ENCODE data around the gene TOX3.

TOX3 gene

DNA sequence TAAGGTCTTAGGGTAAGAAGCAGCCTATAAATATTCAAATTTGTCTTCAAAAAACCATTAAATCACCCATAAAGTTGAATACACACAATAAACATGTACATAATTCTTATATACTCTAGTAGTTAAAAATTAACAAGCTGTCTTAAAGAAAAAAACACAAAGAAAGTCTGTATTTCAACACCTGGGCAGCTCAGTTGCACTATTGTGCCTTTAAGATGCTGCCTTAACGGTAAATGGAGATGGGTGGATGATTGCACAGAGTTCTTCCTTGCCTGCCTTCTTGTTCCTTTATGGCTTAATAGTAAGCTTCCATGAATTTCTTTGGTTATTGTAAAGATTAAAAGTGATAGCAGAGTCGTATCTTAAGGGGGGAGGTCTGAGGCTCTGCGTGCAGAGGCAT, 105.1 kb downstream of the TOX3 start:
- no peak for DNase-seq

DNA sequence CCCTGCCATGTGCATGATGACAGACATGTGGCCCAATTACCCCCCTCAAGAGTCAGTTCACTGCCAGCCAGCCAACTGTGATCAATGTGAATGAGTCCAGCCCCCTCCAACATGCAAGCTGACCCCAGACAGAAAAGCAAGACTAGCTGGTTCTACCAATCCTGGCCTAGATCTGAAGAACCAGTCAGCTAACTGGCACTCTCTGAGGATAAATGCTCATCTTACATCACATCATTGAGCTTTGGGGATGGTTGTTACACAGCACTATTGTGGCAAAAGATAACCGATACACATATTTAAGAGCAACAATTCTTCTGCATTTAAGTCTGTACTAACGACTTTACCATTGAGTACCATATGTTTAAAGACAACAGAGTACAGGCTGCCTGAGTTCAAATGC, 106.7 kb downstream of the TOX3 start:
- no peak for DNase-seq

- no peak for DNase-seq
These were observed 107.2 kb downstream of the TOX3 start for GRCh38 chr16:52439750-52440149.

GRCh38 chr16:52439171-52439701, 107.7 kb downstream of the TOX3 start:
- DNase-seq: no peak

DNA sequence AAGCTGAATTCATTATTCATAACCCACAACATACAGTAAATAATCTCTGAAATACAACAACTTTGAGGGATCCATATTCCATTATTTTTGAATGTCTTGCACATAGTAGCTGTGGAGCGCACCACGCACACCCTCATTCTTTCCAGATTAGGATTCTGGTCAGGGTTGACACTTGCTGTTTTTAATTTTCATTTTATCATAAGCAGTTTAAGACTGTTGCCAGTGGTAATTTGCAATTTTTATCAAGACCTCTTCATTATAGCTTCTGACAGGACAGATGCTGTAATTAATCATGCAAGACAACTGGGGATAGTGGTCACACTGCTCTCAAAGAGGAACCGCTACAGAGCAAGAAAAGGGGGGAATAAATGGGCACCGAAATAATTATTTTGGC, 109.7 kb downstream of the TOX3 start:
- DNase-seq: no peak

DNA sequence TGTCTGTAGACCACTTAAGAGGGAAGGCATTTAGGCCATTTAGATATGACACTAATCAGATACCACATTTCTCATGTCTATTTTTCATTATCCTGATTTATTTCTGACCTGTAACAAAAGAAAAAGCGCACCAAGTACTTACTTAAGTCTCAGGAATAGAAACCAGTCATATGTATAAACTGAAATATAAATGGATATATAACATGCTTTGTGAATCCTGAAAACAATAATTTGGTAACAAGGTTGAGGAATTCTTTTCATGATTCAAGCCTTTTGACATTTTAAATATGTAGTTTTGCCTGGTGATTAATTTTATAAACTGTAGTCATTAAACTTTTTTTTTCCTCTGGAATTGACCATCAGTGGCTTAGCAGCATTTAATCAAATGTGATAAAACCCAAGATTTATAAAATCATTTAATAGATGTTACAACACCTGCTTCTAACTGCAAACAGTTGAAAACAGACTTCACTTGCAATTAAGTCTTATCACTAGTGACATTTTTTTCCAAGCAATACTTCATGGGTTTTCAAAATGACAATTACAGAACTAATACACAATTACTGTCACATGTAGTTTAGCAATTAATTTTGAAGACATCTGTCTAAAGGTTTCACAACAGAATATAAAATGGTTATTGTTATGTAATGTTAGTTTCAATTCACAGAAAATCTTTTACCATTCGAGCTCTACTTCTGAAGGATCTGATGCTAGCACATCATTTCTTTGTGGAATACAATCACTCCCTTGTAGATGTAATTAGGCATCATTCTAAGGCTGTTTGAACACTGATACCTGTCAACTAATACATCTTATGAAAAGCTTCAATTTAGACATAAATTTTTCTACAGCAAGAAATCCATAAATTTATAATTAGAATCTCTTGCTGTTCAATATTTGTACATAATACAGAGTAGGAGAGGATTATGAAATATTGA, 110.3 kb downstream of the TOX3 start:
- DNase-seq: no peak

GRCh38 chr16:52434224-52434623, 112.7 kb downstream of the TOX3 start:
- DNase-seq: no peak

DNA sequence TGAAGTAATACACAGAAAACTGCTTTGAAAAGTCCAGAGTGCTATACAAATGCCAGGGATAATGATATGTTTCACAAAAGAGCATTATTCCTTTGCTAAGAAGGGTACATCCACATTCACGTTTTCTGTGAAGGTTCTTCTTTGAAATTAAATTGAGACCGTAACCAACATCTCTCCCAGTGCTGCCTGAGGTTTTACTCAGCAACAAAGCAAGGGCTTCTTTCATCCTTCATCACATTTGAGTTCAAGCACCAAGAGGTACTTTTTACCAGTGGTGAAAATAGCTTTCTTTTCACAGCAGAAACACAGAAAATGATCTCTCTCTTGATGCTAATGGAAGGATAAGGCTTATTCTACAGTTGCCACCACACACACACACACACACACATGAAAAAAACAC, 113.3 kb downstream of the TOX3 start:
- no peak for DNase-seq

GRCh38 chr16:52424591-52424990, 122.4 kb downstream of the TOX3 start:
- no peak for DNase-seq

DNA sequence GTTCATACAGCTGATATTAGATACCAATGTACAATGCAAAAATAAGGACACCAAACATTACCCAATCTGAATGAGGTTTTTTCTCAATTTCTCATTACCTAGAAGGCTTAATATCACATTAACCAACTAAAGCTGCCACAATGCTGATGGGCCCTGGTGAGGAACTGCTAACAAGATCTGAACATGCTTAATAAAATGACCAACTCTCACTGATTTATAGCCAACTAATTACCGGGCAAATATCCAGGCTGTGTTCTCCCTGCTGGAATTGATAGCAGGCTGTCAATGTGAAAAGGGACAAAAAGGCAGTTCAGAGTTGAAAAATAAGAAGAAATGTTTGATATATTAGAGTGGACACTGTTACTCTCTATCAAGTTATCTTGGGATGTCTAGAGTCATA, 124.6 kb downstream of the TOX3 start:
- DNase-seq: no peak

DNA sequence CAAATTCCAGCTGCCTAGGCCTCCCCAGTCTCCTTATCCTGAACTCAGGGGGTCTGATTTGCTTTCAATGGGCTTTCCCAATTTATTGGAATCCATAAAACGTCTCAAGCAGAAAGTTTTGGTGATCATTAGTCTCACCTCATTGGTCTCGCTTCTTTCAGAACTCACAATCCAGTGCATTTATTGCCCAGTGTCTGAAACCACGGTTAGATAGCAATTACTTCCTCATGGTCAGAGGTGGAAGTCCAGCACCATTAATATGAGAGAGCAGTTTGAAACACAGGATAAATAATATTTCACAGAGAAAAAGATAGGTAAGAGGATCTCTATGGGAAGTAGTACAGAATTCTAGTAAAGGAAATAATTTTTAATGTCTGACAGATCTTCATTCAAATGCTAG, 128.7 kb downstream of the TOX3 start:
- no peak for DNase-seq

- no peak for DNase-seq
These were observed 130.1 kb downstream of the TOX3 start for GRCh38 chr16:52416888-52417287.

DNA sequence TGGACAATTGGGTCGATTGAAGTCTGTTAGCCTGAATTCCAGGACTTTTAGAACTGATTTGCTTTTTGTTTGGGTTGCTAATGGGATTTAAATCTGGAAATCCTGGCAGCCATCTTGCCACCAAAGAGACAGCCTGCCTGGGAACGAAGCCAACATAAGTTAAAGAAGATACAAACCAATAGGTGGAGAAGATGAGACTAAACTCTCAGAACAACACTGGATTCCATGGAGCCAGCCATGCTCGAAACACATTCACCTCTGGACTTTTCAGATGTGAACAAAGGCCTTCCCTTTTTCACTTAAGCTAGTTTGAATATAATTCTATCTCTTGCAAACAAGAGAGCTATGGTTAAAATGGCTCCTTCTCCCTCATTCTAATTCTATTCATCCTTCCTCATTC, 135.9 kb downstream of the TOX3 start:
- DNase-seq: no peak

DNA sequence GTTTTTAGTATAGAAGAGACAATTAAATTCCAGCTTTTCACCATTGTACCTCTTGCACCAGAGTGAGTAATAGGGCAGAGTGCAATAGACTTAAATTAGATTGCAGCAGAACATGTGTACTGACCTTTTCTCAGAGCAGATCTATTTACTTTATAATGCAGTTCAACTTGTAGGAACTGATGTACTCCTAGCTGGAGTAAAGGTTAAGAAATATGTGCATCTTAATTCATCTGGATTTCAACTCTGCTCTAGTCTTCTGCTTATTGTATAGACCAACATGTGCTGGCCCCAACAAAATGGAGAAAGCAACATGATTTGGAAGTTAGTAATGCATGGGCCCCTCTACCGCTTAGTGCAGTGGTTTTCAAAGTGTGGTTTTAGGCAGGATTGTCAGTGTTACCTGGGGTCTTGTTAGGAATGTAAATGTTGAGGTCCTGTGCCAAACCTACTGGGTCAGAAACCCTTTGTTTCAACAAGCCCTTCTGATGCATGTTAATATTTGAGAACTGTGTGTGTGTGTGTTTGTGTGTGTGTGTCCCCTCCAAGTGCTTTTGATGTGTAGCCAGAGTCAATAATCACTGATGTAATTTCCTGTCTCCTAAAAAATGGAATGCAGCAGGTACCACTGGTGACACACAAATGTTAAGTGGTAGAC, 138.6 kb downstream of the TOX3 start:
- DNase-seq: no peak

GRCh38 chr16:52407778-52408177, 139.2 kb downstream of the TOX3 start:
- no peak for DNase-seq

DNA sequence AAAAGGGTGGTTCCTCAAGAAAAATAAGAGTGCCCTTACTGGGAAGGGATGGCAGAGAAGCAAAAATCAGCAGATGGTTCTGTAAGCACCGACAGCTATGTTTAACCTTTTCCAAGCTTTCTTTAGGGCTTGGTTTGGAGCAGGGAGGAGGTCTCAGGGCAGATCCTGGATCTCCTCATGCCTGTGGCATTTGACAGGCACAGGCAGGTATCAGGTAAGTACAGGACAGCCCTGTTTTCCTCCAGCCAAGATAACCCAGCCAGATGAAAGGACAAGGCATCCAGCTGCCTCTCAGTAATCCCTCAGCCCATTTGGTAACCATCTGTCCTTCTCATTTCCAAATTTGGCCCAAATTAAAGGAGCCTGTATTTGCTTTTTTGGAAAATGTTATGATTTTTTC, 141.5 kb downstream of the TOX3 start:
- DNase-seq: no peak

DNA sequence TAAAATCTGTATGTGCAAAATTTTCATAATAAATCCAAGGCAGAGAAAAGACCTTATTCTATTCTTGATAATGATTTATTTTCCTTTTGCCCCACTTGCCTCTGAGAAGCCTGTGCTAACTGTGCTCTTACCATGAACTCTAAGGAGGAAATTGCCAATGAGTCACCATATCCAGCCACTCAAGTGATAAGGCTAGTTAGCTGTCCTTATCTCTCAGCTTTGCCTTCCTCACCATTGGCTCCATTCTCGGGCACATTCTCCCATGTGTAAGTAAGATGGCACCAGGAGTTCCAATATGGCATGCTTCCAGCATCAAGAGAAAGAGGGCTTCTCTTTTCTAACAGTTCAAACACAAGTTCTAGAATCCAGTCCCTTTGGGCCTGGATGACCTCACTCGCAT, 142.4 kb downstream of the TOX3 start:
- no peak for DNase-seq

DNA sequence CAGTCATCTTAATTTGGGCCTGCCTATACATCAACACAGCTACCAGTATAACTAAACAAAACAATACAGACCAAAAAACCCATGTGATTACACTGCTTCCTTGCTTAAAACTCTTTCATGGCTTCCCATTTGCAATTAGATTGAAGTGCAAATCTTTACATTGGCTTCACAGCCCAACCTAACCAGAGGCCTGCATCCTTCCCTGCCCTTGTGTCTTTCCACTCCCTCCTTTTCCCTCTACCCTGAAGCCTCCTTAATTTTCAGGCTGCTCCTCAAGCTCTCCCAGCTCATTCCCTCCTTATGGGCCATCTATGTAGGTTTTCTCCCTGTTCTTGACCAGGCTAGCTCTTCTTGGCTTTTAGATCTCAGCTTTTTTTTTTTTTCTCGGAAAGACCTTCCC, 147.8 kb downstream of the TOX3 start:
- DNase-seq: no peak

DNA sequence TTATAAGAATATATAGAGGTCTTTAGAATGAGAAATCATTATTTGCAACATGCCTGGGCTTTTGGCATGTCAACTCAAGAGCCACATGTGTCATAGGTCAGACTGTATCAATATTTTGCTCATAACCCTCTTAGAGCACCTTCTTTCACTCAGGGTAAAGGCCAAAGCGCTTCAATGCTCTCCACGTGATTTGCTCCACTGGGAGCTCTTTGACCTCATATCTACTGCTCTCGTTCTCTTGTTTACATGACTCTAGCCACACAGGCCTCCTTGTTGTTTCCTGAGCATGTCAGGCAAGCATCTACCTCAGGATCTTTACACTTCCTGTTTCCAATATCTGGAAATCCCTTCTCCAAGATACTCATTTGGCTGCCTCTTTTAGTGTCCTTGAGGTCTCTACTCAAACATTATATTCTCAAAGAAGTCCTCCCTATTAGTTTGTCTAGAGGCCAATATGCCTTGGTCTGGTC, 148.4 kb downstream of the TOX3 start:
- no peak for DNase-seq

DNA sequence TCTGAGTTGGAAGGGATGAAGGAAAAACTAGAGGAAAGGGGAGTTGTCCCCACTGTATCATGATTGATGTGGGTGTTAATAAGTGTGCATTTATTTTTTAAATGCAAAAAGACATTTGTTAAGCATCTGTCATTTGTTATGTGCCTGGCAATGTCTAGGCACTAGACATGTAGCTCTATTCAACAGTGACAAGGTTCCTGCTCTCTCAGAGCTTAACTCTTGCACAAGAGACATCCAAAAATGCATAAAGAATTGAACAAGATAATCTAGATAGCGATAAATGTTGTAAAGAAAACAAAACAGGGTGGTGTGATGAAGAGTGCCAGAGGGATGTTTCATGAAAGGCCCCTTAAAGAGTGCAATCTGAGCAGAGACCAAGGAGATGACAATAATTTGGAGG, 148.9 kb downstream of the TOX3 start:
- DNase-seq: no peak

GRCh38 chr16:52393448-52393847, 153.5 kb downstream of the TOX3 start:
- no peak for DNase-seq

- DNase-seq: no peak
These were observed 157.9 kb downstream of the TOX3 start for GRCh38 chr16:52389045-52389444.

Data from activated CD8-positive, alpha-beta memory T cell treated with anti-CD3 and anti-CD28 coated beads, Interleukin-2, amount 50 U/mL, for 4 hours (primary cell).